ENCODE data around the gene NDUFS2. TPM values are rescaled to one million over a fixed set of nuclear protein-coding genes. Genes with fewer than 3 reads are reported as not detected.

The NDUFS2 gene
- total RNA-seq, 2 donors from 2014 or later = 46.4 to 67.2 TPM

DNA sequence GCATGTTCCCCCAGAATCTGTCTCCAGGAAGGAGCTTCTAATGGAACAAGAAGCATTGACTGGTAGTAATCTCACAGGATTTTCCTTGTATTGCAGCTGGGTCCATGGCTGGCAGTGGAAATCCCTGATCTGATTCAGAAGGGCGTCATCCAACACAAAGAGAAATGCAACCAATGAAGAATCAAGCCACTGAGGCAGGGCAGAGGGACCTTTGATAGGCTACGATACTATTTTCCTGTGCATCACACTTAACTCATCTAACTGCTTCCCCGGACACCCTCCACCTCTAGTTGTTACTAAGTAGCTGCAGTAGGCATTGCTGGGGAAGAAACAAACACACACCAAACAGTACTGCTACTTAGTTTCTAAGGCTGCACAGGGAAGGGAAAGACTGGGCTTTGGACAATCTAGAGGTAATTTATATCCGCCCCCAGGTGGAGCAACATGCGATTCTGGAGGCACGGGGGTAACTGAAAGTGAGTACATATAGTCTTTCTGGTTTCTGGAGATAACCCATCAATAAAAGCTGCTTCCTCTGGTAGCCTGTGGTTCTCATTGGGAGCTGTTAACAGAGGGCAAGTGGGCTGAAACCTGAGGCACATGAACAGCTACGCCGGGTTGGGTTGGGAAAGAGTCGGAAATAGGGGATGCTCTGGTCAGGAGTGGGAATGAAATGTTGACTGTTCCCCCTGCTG, 43.7 kb upstream of the NDUFS2 start:
- intact Hi-C loops (cut with DNase I) = no loop called here
- TF ChIP-seq, protein P1, sequence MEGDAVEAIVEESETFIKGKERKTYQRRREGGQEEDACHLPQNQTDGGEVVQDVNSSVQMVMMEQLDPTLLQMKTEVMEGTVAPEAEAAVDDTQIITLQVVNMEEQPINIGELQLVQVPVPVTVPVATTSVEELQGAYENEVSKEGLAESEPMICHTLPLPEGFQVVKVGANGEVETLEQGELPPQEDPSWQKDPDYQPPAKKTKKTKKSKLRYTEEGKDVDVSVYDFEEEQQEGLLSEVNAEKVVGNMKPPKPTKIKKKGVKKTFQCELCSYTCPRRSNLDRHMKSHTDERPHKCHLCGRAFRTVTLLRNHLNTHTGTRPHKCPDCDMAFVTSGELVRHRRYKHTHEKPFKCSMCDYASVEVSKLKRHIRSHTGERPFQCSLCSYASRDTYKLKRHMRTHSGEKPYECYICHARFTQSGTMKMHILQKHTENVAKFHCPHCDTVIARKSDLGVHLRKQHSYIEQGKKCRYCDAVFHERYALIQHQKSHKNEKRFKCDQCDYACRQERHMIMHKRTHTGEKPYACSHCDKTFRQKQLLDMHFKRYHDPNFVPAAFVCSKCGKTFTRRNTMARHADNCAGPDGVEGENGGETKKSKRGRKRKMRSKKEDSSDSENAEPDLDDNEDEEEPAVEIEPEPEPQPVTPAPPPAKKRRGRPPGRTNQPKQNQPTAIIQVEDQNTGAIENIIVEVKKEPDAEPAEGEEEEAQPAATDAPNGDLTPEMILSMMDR (IDR thresholded peaks at IDR 0.05) = no peak
- TF ChIP-seq POLR2A (IDR thresholded peaks at IDR 0.05) = no peak
- peaks cover 0 to 8% of the 10 kb centered on the region in 2 donors for H3K36me3 ChIP-seq (replicated peaks in 1 of 2; ENCODE audit: insufficient read depth in 1 of 2, low read depth in 2 of 2)
- peak overlapping the region; percentile 57 to 85 (median 79) for H3K27ac ChIP-seq
- WGBS, 2 donors = 64 to 67% methylated on average over 9 of the region's 9 CpGs
- no peak for DNase-seq
- H3K27me3 ChIP-seq = no peaks in the 10 kb centered on the region
- H3K4me1 ChIP-seq = peaks cover 47% of the 10 kb centered on the region
- ATAC-seq = no peak
- H3K9me3 ChIP-seq = no peaks in the 10 kb centered on the region
- H3K4me3 ChIP-seq = no peak overlapping the region

- H3K36me3 ChIP-seq (replicated peaks in 1 of 2; ENCODE audit: insufficient read depth in 1 of 2, low read depth in 2 of 2) = peaks cover 0 to 8% of the 10 kb centered on the region in 2 donors
- peak; percentile 93 to 94 (median 94) for DNase-seq
- WGBS, 2 donors = 2 to 4% methylated on average over 9 to 47 of the region's 60 CpGs
- peak within 1 kb of the TSS; percentile 57 to 85 (median 79) for H3K27ac ChIP-seq
- peak; percentile 97 for ATAC-seq
- H3K4me1 ChIP-seq = peaks cover 47% of the 10 kb centered on the region
- intact Hi-C loops (cut with DNase I) = no loop called here
- H3K9me3 ChIP-seq = no peaks in the 10 kb centered on the region
- peak within 1 kb of the TSS; percentile 80 to 91 for H3K4me3 ChIP-seq
- peak; percentile 45 to 77 (median 67) for TF ChIP-seq POLR2A (IDR thresholded peaks at IDR 0.05)
- TF ChIP-seq, protein P1 (IDR thresholded peaks at IDR 0.05) = peak in 3 of 7 experiments; percentile 34 to 53 (median 41)
- H3K27me3 ChIP-seq = no peaks in the 10 kb centered on the region
Observed at GRCh38 chr1:161159087-161159912, 42.9 kb upstream of the NDUFS2 start, which contains the start of gene USP21. USP21 (plus strand) TSS chr1:161159500; CDS start chr1:161160641, 1,141 bp downstream.

GRCh38 chr1:161159913-161160243, 42.3 kb upstream of the NDUFS2 start:
- DNase-seq = no peak
- H3K4me3 ChIP-seq = peak overlapping the region; percentile 80 to 91
- intact Hi-C loops (cut with DNase I) = no loop called here
- no peaks in the 10 kb centered on the region for H3K27me3 ChIP-seq
- TF ChIP-seq, protein P1 (IDR thresholded peaks at IDR 0.05) = no peak
- TF ChIP-seq POLR2A (IDR thresholded peaks at IDR 0.05) = no peak
- H3K4me1 ChIP-seq = peaks cover 43% of the 10 kb centered on the region
- ATAC-seq = no peak
- WGBS, 2 donors = 3 to 6% methylated on average over 11 of the region's 11 CpGs
- peaks cover 0 to 8% of the 10 kb centered on the region in 2 donors for H3K36me3 ChIP-seq (replicated peaks in 1 of 2; ENCODE audit: insufficient read depth in 1 of 2, low read depth in 2 of 2)
- H3K9me3 ChIP-seq = no peaks in the 10 kb centered on the region
- H3K27ac ChIP-seq = peak overlapping the region; percentile 57 to 85 (median 79)

DNA sequence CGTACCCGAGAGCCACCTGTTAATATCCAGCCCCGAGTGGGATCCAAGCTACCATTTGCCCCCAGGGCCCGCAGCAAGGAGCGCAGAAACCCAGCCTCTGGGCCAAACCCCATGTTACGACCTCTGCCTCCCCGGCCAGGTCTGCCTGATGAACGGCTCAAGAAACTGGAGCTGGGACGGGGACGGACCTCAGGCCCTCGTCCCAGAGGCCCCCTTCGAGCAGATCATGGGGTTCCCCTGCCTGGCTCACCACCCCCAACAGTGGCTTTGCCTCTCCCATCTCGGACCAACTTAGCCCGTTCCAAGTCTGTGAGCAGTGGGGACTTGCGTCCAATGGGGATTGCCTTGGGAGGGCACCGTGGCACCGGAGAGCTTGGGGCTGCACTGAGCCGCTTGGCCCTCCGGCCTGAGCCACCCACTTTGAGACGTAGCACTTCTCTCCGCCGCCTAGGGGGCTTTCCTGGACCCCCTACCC, 41.5 kb upstream of the NDUFS2 start:
- TF ChIP-seq POLR2A (IDR thresholded peaks at IDR 0.05) = no peak
- TF ChIP-seq, protein P1 (IDR thresholded peaks at IDR 0.05) = no peak
- intact Hi-C loops (cut with DNase I) = no loop called here
- Histone ChIP-seq H3K27ac (no peak overlapping the region), H3K27me3 (no peaks in the 10 kb centered on the region), H3K36me3 (replicated peaks in 1 of 2; ENCODE audit: insufficient read depth in 1 of 2, low read depth in 2 of 2) (peaks cover 0 to 8% of the 10 kb centered on the region in 2 donors), H3K4me3 (no peak overlapping the region), H3K9me3 (no peaks in the 10 kb centered on the region), H3K4me1 (peaks cover 43% of the 10 kb centered on the region)
- ATAC-seq = no peak
- no peak for DNase-seq
- 89 to 94% methylated on average over 20 to 22 of the region's 22 CpGs for WGBS, 2 donors
